GM10266 (cell line): Measurements from ENCODE around the gene RCAN2.

Source experiments
- DNase-seq: peaks from one replicate; pipeline ENCODE4 v3.0.0; 2012; ENCODE audit errors: extremely low spot score
- TF ChIP-seq, protein P1 (sequence below): IDR thresholded peaks from 2 replicates; pipeline ENCODE4 v1.5.1; 2012; ENCODE audit warnings: mild to moderate bottlenecking, low read depth; ENCODE audit not compliant: control insufficient read depth, insufficient read depth; ENCODE audit errors: missing control alignments

RCAN2 gene

DNA sequence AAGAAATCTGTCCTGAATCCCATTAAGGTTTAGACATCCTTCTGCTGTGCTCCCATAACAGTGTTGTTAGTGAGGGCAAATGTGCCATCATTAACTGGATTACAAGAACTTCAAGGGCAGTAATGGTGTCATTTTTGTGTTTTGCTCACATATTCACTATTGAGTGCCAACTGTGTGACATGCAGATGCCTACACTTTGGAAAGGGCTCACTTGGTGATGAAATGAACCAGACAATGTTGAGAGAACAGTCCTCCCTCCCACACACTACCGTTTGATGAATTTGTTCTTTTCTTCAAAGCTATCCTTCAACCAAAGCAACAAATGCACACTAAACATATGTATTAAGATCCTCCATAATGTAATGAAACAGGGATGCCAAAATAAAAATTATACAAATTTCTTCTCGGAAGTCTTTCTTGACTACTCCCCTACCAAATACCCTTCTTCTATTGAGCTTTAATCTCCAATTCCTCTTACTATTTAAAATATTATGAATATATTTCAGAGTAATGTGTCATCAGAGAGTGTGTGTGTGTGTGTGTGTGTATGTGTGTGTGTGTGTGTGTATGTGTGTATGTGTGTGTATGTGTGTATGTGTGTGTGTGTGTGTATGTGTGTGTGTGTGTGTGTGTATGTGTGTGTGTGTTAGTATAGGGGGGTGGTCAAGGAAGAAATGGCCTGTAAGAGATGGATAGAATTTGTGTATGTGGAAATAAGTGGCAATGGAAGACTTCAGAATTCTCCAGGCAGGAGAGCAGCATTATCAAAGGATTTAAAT is 228.1 kb downstream of the RCAN2 start:
- DNase-seq: no peak
- TF ChIP-seq, protein P1, sequence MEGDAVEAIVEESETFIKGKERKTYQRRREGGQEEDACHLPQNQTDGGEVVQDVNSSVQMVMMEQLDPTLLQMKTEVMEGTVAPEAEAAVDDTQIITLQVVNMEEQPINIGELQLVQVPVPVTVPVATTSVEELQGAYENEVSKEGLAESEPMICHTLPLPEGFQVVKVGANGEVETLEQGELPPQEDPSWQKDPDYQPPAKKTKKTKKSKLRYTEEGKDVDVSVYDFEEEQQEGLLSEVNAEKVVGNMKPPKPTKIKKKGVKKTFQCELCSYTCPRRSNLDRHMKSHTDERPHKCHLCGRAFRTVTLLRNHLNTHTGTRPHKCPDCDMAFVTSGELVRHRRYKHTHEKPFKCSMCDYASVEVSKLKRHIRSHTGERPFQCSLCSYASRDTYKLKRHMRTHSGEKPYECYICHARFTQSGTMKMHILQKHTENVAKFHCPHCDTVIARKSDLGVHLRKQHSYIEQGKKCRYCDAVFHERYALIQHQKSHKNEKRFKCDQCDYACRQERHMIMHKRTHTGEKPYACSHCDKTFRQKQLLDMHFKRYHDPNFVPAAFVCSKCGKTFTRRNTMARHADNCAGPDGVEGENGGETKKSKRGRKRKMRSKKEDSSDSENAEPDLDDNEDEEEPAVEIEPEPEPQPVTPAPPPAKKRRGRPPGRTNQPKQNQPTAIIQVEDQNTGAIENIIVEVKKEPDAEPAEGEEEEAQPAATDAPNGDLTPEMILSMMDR: no peak

GRCh38 chr6:46258249-46258648 is 233.0 kb downstream of the RCAN2 start:
- peak; percentile 9 for DNase-seq
- TF ChIP-seq, protein P1: no peak

DNA sequence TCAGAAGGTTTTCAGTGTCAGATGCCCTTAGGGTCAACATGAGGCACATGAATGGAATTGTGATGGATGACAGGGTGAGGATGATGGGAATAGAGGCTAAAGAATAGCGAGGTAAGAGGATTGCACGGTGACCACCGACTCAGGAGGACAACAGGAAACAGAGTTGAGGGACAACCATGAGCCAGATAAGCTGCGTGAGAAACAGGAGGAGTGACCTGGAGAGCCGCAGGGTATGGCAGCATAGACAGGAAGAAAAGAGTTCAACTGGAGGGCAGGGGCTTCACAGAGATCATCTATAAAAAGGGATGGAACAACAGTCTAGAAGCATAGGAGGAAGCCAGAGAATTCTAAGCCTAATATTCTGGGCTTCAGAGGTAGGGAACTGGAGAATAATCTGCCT is 235.7 kb downstream of the RCAN2 start:
- TF ChIP-seq, protein P1: no peak
- no peak for DNase-seq

- DNase-seq: no peak
Observed at GRCh38 chr6:46254946-46255345, 236.3 kb downstream of the RCAN2 start.

GRCh38 chr6:46254331-46254730 is 236.9 kb downstream of the RCAN2 start:
- TF ChIP-seq, protein P1: no peak

More at GRCh38 chr6:46254946-46255345, 236.3 kb downstream of the RCAN2 start:
- TF ChIP-seq, protein P1: no peak

GRCh38 chr6:46251583-46252339 is 239.5 kb downstream of the RCAN2 start:
- TF ChIP-seq, protein P1: no peak
- no peak for DNase-seq

More at GRCh38 chr6:46254331-46254730, 236.9 kb downstream of the RCAN2 start:
- no peak for DNase-seq

- DNase-seq: no peak
- TF ChIP-seq, protein P1: no peak
Observed at GRCh38 chr6:46248143-46248542, 243.1 kb downstream of the RCAN2 start.
